ENCODE results near the gene MMP10.
"Not testable (repeated sequence)": the region's sequence is repeated elsewhere in the genome, so short reads cannot be mapped to it uniquely, and the experiment has no call there.

The MMP10 gene

DNA sequence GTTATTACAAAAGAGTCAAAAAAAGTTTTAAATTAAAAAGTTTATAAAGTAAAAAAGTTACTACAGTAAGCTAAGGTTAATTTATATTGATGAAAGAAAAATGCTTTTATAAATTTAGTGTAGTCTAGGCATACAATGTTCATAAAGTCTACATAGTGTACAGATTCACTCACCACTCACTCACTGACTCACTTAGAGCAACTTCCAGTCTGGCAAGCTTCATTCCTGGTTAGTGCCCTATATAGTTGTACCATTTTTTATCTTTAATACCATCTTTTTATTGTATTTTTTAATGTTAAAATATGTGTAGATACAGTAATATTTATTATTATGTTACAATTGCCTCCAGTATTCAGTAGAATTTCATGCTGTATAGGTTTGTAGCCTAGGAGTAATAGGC lies 2.6 kb upstream of the MMP10 start:
- no peak for DNase-seq (ENCODE audit: low spot score)

GRCh38 chr11:102781676-102782075 lies 1.2 kb upstream of the MMP10 start:
- no peak for DNase-seq (ENCODE audit: low spot score)

- DNase-seq (ENCODE audit: low spot score) = no peak
These were observed 4.0 kb downstream of the MMP10 start for GRCh38 chr11:102776454-102776853.

GRCh38 chr11:102773386-102773785 lies 7.0 kb downstream of the MMP10 start:
- no peak for DNase-seq (ENCODE audit: low spot score)

GRCh38 chr11:102771351-102771750 lies 9.1 kb downstream of the MMP10 start:
- DNase-seq (ENCODE audit: low spot score) = no peak

DNA sequence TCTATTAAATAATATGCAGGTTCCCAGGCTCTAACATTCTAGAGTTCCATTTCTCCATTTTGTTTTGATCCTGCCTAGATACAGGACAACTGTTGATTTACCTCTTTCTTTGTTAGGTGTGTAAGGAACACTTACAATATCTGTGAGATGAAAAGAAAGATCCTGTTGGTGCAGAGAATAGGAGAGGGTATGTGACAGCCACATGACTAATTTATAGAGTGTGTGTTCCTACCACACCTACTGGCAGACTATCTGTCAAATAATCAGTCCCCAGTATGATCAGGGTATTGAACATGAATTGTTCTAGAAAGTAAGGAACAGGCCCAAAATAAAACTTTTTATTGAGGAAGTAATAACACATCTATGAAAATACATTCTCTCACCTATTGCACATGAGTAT lies 10.2 kb downstream of the MMP10 start:
- DNase-seq (ENCODE audit: low spot score) = no peak

DNA sequence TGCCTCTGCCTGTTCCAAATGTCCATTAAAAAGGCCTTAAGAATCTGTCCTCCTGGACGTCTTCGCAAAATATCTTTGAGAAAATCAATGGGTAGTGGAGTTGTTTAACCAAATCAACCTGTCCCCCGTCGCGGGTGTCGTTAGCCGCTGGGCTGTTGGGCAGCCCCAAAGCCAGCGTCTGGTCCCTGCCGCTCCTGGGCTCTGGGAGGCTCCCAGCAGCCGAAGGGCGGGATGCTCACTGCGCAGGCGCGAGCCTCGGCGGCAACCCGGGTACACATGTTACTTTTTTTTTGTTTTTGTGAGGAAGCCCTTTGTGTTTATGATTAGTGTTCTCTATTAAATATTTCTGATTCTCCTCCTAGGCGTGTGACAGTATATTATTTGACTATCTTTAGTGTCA lies 12.6 kb downstream of the MMP10 start:
- no peak for DNase-seq (ENCODE audit: low spot score)

GRCh38 chr11:102763440-102763839 lies 17.0 kb downstream of the MMP10 start:
- no peak for DNase-seq (ENCODE audit: low spot score)

DNA sequence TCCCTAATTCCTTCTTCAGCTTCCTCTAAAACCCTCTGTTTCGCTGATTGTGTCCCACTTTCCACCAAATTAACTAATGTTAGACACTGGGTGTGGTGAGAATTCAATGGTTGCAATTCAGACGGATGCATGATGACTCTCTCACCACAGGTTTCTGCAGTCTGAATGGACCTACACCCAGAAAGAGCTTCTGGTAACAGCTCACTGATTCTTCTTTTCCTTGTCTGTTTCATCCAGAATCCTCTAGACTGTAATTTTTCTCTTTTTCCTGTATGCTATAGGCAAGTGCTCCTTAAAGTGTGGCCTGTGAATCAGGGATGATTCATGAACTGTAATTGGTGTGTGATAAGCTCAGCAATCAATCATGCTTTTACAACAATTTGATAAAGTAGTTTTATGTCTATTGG lies 18.1 kb downstream of the MMP10 start:
- no peak for DNase-seq (ENCODE audit: low spot score)

DNA sequence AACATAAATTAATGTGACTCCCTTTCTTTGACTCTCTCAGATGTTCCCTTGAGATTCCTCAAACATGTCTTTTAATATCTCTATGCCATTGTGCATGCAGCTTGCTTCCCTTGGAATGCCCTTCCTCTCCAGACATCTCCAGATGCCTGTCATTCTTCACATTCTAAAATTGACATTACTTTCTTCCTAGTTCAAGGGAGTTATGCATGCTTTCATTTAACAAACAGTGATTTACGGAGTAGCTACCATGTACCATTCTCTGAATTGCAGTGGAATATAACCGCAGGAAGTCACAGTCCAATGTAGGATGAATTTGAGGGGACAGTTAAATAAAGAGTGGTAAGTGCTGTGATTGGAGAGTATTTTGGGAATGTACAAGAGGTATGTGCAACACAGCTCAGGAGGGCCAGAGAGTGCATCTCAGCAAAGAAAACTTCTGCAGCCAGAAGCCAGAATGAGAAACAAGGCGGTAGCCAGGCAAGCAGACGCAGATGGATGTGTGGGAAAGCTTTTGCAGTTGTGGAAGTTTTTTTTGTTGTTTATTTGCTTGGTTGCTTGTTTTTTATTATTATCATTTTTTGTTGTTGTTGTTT lies 18.7 kb downstream of the MMP10 start:
- DNase-seq (ENCODE audit: low spot score) = no peak

GRCh38 chr11:102760344-102761035 lies 19.9 kb downstream of the MMP10 start:
- DNase-seq (ENCODE audit: low spot score) = no peak

DNA sequence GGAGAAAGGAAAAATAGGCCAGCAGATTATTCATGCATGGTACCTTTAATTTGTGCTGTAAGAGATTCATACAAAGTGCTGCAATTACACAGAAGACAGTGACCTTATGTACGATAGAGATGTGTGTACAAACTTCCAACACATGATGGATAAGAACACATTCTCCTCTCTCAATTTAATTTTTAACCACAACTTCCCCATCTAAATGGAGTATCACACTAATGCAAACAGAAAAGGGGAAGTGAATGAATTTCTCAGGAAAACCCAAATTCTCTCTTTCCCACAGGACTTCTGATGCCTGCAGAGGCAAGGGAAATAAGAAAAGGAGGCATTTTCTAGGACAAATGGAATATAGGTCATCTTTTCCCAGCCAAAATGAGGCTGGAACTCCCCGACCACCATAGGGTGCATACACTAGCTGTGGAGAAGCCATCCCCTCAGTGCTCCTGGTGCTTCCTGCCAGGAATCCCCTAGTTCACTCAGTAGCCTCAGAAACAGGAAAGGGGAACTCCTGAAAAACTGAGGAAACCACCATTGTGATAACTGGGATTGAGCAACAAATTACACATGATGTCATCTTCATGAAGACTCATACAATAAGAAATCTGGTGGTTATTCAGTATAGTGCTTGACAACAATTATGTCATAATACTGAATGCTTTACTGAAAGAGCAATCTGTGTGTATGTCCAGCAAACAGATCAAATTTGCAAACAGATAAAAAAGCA lies 22.4 kb downstream of the MMP10 start:
- no peak for DNase-seq (ENCODE audit: low spot score)

DNA sequence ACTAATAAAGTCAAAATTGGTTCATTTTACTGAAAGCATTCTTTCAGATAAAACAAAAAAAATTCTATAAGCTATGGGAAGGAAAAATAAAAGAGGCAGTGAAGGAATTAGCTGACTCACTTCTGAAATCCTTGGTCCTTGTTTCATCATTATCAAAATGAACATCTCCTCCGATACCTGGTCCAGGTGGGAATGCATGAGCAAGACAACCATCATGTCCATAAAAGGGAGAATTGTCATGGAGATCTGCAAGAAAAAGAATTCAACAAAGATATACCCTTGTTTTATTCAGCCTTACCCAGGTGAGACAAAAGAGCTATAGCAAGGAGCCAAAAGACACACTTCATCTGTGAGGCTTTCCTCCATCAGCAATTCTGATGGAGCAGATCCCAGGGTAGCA lies 27.2 kb downstream of the MMP10 start:
- no peak for DNase-seq (ENCODE audit: low spot score)

DNA sequence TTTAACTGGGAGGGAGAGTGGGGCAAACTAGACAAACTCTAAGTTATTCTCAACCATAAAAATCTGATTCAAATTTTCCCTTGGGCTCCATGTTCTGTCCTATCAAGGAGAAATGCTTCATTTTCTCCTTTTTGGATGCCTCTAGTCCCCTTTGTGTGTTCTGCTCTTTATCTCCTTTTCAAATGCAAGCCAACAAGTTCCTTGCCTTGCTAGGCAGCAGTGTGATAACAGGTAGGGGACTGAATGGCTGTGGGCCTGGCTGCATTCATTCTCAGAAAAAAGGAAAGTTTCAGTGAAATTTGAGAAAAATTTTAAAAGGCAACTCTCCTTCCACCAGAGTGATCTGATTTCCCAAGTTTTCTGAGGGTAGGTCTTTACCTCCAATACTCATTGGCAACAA lies 28.8 kb downstream of the MMP10 start:
- DNase-seq (ENCODE audit: low spot score) = no peak

DNA sequence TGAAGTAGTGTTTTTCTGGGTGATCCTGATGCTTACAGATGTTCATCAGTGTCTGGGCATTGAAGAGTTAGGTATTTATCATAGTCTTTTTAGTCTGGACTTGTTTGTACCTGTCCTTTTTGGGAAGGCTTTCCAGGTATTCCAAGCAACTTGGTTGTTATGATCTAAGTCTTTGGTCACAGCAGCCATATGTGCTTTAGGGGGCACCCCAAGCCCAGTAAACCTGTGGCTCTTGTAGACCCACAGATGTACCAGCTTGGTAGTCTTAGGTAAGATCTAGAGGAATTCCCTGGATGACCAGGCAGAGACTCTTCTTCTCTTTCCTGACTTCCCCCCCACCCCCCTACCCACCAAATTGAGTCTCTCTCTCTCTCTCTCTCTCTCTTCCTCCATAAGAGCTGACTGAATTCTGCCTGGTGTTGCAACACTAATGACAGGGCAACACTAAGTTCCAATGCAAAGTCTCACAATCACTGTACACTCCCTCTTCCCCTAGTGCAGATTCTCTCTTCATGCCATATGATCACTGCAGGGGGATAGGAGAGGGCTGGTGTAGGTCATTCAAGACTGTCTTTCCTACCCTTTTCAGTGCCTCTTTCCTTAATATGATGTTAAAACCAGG lies 31.2 kb downstream of the MMP10 start:
- DNase-seq (ENCODE audit: low spot score) = no peak

GRCh38 chr11:102746746-102747578 lies 33.5 kb downstream of the MMP10 start:
- DNase-seq (ENCODE audit: low spot score) = not testable (repeated sequence)

- DNase-seq (ENCODE audit: low spot score) = no peak
These were observed 45.8 kb downstream of the MMP10 start for GRCh38 chr11:102734650-102735049.

- no peak for DNase-seq (ENCODE audit: low spot score)
These were observed 47.1 kb downstream of the MMP10 start for GRCh38 chr11:102733232-102733875.

- DNase-seq (ENCODE audit: low spot score) = not testable (repeated sequence)
These were observed 49.5 kb downstream of the MMP10 start for GRCh38 chr11:102730944-102731343.

GRCh38 chr11:102729849-102730815 lies 50.3 kb downstream of the MMP10 start:
- no peak for DNase-seq (ENCODE audit: low spot score)

Data from pons (tissue), 1 donor.